GM23338 (cell line): Measurements from ENCODE around the gene CSAG1.
"Not testable (repeated sequence)": the region's sequence is repeated elsewhere in the genome, so short reads cannot be mapped to it uniquely, and the experiment has no call there.

Experiments used
- EZH2 ChIP-seq: fragments of 200-600 bp; sonication (generic); IDR thresholded peaks from one replicate; pipeline ENCODE4 v1.8.0; 2017; ENCODE audit warnings: antibody characterized with exemption, mild to moderate bottlenecking, low read depth; ENCODE audit not compliant: unreplicated experiment
- EZH2phosphoT487 ChIP-seq: fragments of 200-600 bp; sonication (generic); IDR thresholded peaks from one replicate; pipeline ENCODE4 v1.8.1; 2018; ENCODE audit warnings: antibody characterized with exemption; ENCODE audit not compliant: unreplicated experiment
- POLR2AphosphoS5 ChIP-seq: IDR thresholded peaks from 2 replicates; pipeline ENCODE4 v1.6.1; 2016; ENCODE audit warnings: antibody characterized with exemption, low read depth
- ZNF114 ChIP-seq: fragments of 250-450 bp; sonication (Bioruptor Pico); IDR thresholded peaks from 2 replicates; pipeline ENCODE4 v1.5.0; 2020; ENCODE audit warnings: mild to moderate bottlenecking, moderate library complexity
- TF ChIP-seq, protein P1 (sequence below), 2 experiments: fragments of 200-600 bp in 1 of 2; sonication (generic) in 1 of 2; conservative IDR thresholded peaks; 2 replicates each; pipeline versions ENCODE4 v1.5.1 to v1.6.1; 2016 to 2017; ENCODE audit warnings: antibody characterized with exemption in 2 of 2, low read depth in 2 of 2, mild to moderate bottlenecking in 2 of 2, moderate library complexity in 1 of 2
- TF ChIP-seq, protein P2 (sequence below): IDR thresholded peaks from one replicate; pipeline ENCODE4 v1.6.1; 2018; ENCODE audit warnings: antibody characterized with exemption; ENCODE audit not compliant: unreplicated experiment

DNA sequence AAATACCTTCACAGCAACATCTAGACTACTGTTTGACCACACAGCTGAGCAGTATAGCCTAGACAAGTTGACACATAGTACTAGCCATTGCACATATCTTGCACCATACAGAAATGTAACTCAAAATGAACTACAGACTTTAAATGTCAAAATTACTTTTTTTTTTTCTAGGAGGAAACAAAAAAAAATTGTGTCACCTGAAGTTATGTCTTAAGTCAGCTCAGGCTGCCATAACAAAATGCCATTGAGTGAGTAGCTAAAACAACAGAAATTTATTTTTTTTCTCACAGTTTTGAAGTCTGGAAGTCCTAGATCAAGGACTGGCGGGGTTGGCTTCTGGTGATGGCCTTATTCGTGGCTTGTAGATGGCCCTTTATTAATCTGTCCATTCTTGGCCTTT is 24.3 kb downstream of the CSAG1 start, which contains the start of gene CSAG2:
- not testable (repeated sequence) for TF ChIP-seq EZH2; POLR2AphosphoS5; EZH2phosphoT487; ZNF114 (CRISPR knock-in tag)
- TF ChIP-seq, protein P1, sequence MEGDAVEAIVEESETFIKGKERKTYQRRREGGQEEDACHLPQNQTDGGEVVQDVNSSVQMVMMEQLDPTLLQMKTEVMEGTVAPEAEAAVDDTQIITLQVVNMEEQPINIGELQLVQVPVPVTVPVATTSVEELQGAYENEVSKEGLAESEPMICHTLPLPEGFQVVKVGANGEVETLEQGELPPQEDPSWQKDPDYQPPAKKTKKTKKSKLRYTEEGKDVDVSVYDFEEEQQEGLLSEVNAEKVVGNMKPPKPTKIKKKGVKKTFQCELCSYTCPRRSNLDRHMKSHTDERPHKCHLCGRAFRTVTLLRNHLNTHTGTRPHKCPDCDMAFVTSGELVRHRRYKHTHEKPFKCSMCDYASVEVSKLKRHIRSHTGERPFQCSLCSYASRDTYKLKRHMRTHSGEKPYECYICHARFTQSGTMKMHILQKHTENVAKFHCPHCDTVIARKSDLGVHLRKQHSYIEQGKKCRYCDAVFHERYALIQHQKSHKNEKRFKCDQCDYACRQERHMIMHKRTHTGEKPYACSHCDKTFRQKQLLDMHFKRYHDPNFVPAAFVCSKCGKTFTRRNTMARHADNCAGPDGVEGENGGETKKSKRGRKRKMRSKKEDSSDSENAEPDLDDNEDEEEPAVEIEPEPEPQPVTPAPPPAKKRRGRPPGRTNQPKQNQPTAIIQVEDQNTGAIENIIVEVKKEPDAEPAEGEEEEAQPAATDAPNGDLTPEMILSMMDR (conservative IDR thresholded peaks at IDR 0.05; ENCODE audit: low read depth in 2 of 2), result not testable (repeated sequence)
- TF ChIP-seq, protein P2, sequence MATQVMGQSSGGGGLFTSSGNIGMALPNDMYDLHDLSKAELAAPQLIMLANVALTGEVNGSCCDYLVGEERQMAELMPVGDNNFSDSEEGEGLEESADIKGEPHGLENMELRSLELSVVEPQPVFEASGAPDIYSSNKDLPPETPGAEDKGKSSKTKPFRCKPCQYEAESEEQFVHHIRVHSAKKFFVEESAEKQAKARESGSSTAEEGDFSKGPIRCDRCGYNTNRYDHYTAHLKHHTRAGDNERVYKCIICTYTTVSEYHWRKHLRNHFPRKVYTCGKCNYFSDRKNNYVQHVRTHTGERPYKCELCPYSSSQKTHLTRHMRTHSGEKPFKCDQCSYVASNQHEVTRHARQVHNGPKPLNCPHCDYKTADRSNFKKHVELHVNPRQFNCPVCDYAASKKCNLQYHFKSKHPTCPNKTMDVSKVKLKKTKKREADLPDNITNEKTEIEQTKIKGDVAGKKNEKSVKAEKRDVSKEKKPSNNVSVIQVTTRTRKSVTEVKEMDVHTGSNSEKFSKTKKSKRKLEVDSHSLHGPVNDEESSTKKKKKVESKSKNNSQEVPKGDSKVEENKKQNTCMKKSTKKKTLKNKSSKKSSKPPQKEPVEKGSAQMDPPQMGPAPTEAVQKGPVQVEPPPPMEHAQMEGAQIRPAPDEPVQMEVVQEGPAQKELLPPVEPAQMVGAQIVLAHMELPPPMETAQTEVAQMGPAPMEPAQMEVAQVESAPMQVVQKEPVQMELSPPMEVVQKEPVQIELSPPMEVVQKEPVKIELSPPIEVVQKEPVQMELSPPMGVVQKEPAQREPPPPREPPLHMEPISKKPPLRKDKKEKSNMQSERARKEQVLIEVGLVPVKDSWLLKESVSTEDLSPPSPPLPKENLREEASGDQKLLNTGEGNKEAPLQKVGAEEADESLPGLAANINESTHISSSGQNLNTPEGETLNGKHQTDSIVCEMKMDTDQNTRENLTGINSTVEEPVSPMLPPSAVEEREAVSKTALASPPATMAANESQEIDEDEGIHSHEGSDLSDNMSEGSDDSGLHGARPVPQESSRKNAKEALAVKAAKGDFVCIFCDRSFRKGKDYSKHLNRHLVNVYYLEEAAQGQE, result not testable (repeated sequence)
